HepG2 (cell line): ENCODE data around the gene OARD1. TPM values are rescaled to one million over a fixed set of nuclear protein-coding genes. Genes with fewer than 3 reads are reported as not detected.

Experiments used
- ATAC-seq: fragments of 200-7000 bp; cut with Tn5 transposase; 3 replicates; pipeline ENCODE4 v1.9.1; 2020; ENCODE audit warnings: mild to moderate bottlenecking, moderate library complexity
- BruUV-seq: library from RNA; stranded (reverse); fragments of 400-500 nt; replicated peaks from 2 replicates; lab custom pipeline; 2021; lab: Mats Ljungman, UMichigan
- CTCF ChIA-PET: fragments of 300-600 bp; formaldehyde crosslinking; extraction: SDS; loops from one replicate; lab custom pipeline; 2021; ENCODE audit warnings: low total read pairs, inconsistent platforms, low intra/inter-chr PET ratio; lab: Yijun Ruan, JAX
- POLR2A ChIA-PET: fragments of 350-600 bp; sonication (Branson Sonifier 250); formaldehyde crosslinking; loops from one replicate; lab custom pipeline; 2020; ENCODE audit warnings: antibody characterized with exemption, inconsistent platforms; lab: Yijun Ruan, JAX
- DNase-seq: peaks from one replicate; pipeline ENCODE4 v3.0.0-alpha.2; 2015; ENCODE audit warnings: low spot score
- FAIRE-seq: peaks from 3 replicates; lab custom pipeline; 2011; peaks lifted over from hg19 to GRCh38; lab: Jason Lieb, UNC
- H2AFZ ChIP-seq: one replicate; pipeline ENCODE4 v1.6.1; 2011; ENCODE audit warnings: low read length, inconsistent platforms
- H3K27ac ChIP-seq: fragments of 300-600 bp; 3 replicates; pipeline ENCODE4 v1.8.0; 2011; ENCODE audit warnings: mixed run types, mild to moderate bottlenecking, mixed read lengths, low read length, inconsistent platforms; ENCODE audit not compliant: insufficient read depth; ENCODE audit errors: extremely low read length
- H3K27me3 ChIP-seq, 2 experiments: fragments of 200-600 bp in 1 of 2; 2 replicates in 1 of 2; 3 replicates in 1 of 2; pipeline versions ENCODE4 v1.6.0 to v1.8.0; 2011; ENCODE audit warnings: low read length in 2 of 2, mild to moderate bottlenecking in 2 of 2, moderate library complexity in 2 of 2, inconsistent platforms in 1 of 2; ENCODE audit not compliant: insufficient read depth in 2 of 2, control insufficient read depth in 1 of 2
- H3K36me3 ChIP-seq, 2 experiments: fragments of 200-600 bp in 1 of 2; replicated peaks in 1 of 2; 2 replicates in 1 of 2; 3 replicates in 1 of 2; pipeline versions ENCODE4 v1.5.1 to v1.8.0; 2011; ENCODE audit warnings: low read length in 2 of 2, inconsistent platforms in 1 of 2; ENCODE audit not compliant: insufficient read depth in 2 of 2, control insufficient read depth in 1 of 2
- H3K4me1 ChIP-seq: 2 replicates; pipeline ENCODE4 v1.5.1; 2012; ENCODE audit warnings: low read length, inconsistent platforms; ENCODE audit not compliant: insufficient read depth
- H3K4me2 ChIP-seq: 2 replicates; pipeline ENCODE4 v1.6.0; 2011; ENCODE audit warnings: low read depth, low read length, inconsistent platforms
- H3K4me3 ChIP-seq, 3 experiments: fragments of 200-600 bp in 1 of 3; sonication (generic), shearing (Covaris generic) in 1 of 3; replicated peaks in 1 of 3; 2 replicates each; pipeline ENCODE4 v1.5.1; 2011 to 2016; ENCODE audit warnings: low read length in 3 of 3, inconsistent platforms in 2 of 3, low read depth in 2 of 3, mild to moderate bottlenecking in 2 of 3, control low read depth in 1 of 3, mixed read lengths in 1 of 3; ENCODE audit not compliant: insufficient read depth in 1 of 3
- H3K79me2 ChIP-seq: one replicate; pipeline ENCODE4 v1.6.1; 2011; ENCODE audit warnings: low read length, inconsistent platforms; ENCODE audit not compliant: insufficient read depth
- H3K9ac ChIP-seq: 2 replicates; pipeline ENCODE4 v1.6.0; 2011; ENCODE audit warnings: mild to moderate bottlenecking, low read depth, low read length, inconsistent platforms; ENCODE audit not compliant: insufficient read depth
- H3K9me3 ChIP-seq: 2 replicates; pipeline ENCODE4 v1.5.1; 2012; ENCODE audit warnings: mild to moderate bottlenecking, low read length
- H4K20me1 ChIP-seq: 2 replicates; pipeline ENCODE4 v1.6.0; 2011; ENCODE audit warnings: inconsistent platforms, mild to moderate bottlenecking, low read length, moderate library complexity; ENCODE audit not compliant: insufficient read depth
- CENPT ChIP-seq: sonication (generic); formaldehyde crosslinking; IDR thresholded peaks from 2 replicates; pipeline ENCODE4 v1.8.0; 2022; ENCODE audit warnings: low read depth, mild to moderate bottlenecking, moderate library complexity, missing genetic modification reagents
- CSRNP1 ChIP-seq: sonication (generic); formaldehyde crosslinking; IDR thresholded peaks from 2 replicates; pipeline ENCODE4 v1.8.1; 2023; ENCODE audit warnings: mild to moderate bottlenecking, missing genetic modification reagents
- ELF3 ChIP-seq: IDR thresholded peaks from 2 replicates; pipeline ENCODE4 v1.6.1; 2016; ENCODE audit warnings: missing genetic modification reagents, missing compliant biosample characterization
- ISL2 ChIP-seq: sonication (generic); formaldehyde crosslinking; IDR thresholded peaks from 2 replicates; pipeline ENCODE4 v1.5.0; 2020; ENCODE audit warnings: missing genetic modification reagents
- U2AF2 ChIP-seq: fragments of 200-400 bp; formaldehyde crosslinking; IDR thresholded peaks from 2 replicates; pipeline ENCODE4 v1.6.1; 2017; ENCODE audit warnings: low read depth, mild to moderate bottlenecking, low read length
- XBP1 ChIP-seq: sonication (generic); formaldehyde crosslinking; IDR thresholded peaks from 2 replicates; pipeline ENCODE4 v1.5.0; 2020; ENCODE audit warnings: missing genetic modification reagents
- ZBED4 ChIP-seq: sonication (generic); formaldehyde crosslinking; IDR thresholded peaks from 2 replicates; pipeline ENCODE4 v1.4.0; 2020; ENCODE audit warnings: missing genetic modification reagents, borderline replicate concordance
- ZBTB34 ChIP-seq: sonication (generic); formaldehyde crosslinking; IDR thresholded peaks from 2 replicates; pipeline ENCODE4 v1.8.0; 2022; ENCODE audit warnings: mild to moderate bottlenecking, missing genetic modification reagents
- ZBTB39 ChIP-seq: sonication (generic); formaldehyde crosslinking; IDR thresholded peaks from 2 replicates; pipeline ENCODE4 v1.5.0; 2020; ENCODE audit warnings: missing genetic modification reagents
- ZBTB46 ChIP-seq: sonication (generic); formaldehyde crosslinking; IDR thresholded peaks from 2 replicates; pipeline ENCODE4 v1.4.0; 2020; ENCODE audit warnings: mild to moderate bottlenecking, missing genetic modification reagents, borderline replicate concordance
- ZBTB7A ChIP-seq: sonication (generic); formaldehyde crosslinking; IDR thresholded peaks from 2 replicates; pipeline ENCODE4 v1.8.0; 2022; ENCODE audit warnings: mild to moderate bottlenecking, missing genetic modification reagents
- ZNF768 ChIP-seq: sonication (generic); formaldehyde crosslinking; IDR thresholded peaks from 2 replicates; pipeline ENCODE4 v1.4.0; 2020; ENCODE audit warnings: missing genetic modification reagents
- WGBS: methylation state at CpG from one replicate; pipeline ENCODE4 v1.1.6; 2017; ENCODE audit warnings: low lambda C conversion rate; 5-methylcytosine and 5-hydroxymethylcytosine counted together
- in situ Hi-C: cut with HindIII; loops from 2 replicates; pipeline ENCODE4 v1.10.0; 2017; ENCODE audit warnings: low pct_unique_long_range_greater_than_20kb; ENCODE audit not compliant: extremely low pct_ligation_motif_present
- intact Hi-C: fragments of 100-400 bp; cut with micrococcal nuclease; formaldehyde crosslinking; loops from one replicate; pipeline ENCODE4 v1.10.0; 2022; ENCODE audit not compliant: unreplicated experiment
- polyA plus RNA-seq, 8 experiments: library from polyadenylated mRNA; depleted of rRNA in 3 of 8; stranded (reverse) in 7 of 8; unstranded in 1 of 8; fragments of >200 nt; fragmentation: Illumina TruSeq in 4 of 8; extraction: Trizol in 4 of 8; gene quantifications; 2 replicates each; pipeline versions ENCODE4 v1.2.1 to v1.2.3, GENCODE V29; 2011 to 2016; ENCODE audit warnings: low read depth in 4 of 8, missing spikeins in 1 of 8, mixed read lengths in 1 of 8; ENCODE audit not compliant: insufficient read depth in 1 of 8
- total RNA-seq, 5 experiments: library from RNA; depleted of rRNA; stranded (reverse); fragments of >200 nt; fragmentation: Illumina TruSeq; extraction: Trizol; gene quantifications; 2 replicates each; pipeline ENCODE4 v1.2.3, GENCODE V29; 2016; ENCODE audit warnings: low read depth in 1 of 5

OARD1 gene
- total and polyA plus RNA-seq, 2 of the 13 experiments (the other 11 are each of a cell fraction or from before 2014, with no cell fraction given) = 18.4 to 49.0 TPM

GRCh38 chr6:41061196-41061726 is 10.9 kb downstream of the OARD1 start (continued):
- TF ChIP-seq ZBTB46 (no peak), ZBED4 (no peak), ELF3 (CRISPR knock-in tag) (no peak), XBP1 (no peak), ZBTB7A (CRISPR knock-in tag) (no peak)

GRCh38 chr6:41059556-41059955 is 12.6 kb downstream of the OARD1 start:
- ChIA-PET CTCF (interaction anchor here (0.6 kb wide), 1 partner anchor 61 kb away, joined by 3 read pairs; no protein-coding TSS in a partner anchor), POLR2A (interaction anchor here (0.8 to 2.5 kb wide), 3 partner anchors 13 to 20 kb away, joined by 3 to 10 read pairs (median 5); partner anchors contain the start of genes NFYA, OARD1 and UNC5CL)
- Histone ChIP-seq H3K4me3 (no peak overlapping the region), H3K79me2 (no peaks in the 10 kb centered on the region), H3K36me3 (peaks cover 6 to 7% of the 10 kb centered on the region in 2 experiments; a peak in 4 of 5 replicates), H2AFZ (no peak overlapping the region), H3K4me1 (peaks cover 74% of the 10 kb centered on the region), H3K27ac (no peak overlapping the region), H3K9ac (no peak overlapping the region), H4K20me1 (no peaks in the 10 kb centered on the region), H3K9me3 (no peaks in the 10 kb centered on the region), H3K4me2 (no peak overlapping the region), H3K27me3 (no peaks in the 10 kb centered on the region)
- no peak for DNase-seq
- WGBS = 92% methylated on average over 1 of the region's 1 CpG
- in situ Hi-C loops = loop anchor here (10.0 kb wide), 1 partner anchor 525 kb away; no protein-coding TSS in a partner anchor
- intact Hi-C loops = no loop called here
- no peak for ATAC-seq
- BruUV-seq = no TSS peak
- no peak for FAIRE-seq
- no peak for TF ChIP-seq ZNF768 (CRISPR knock-in tag)
- TF ChIP-seq CENPT = no peak
- no peak for TF ChIP-seq ISL2 (CRISPR knock-in tag)
- no peak for TF ChIP-seq CSRNP1 (CRISPR knock-in tag)
- no peak for TF ChIP-seq ZBTB39
- no peak for TF ChIP-seq ZBTB34 (CRISPR knock-in tag)
- no peak for TF ChIP-seq U2AF2
